Measurements from ENCODE around the gene FBF1.

Gene FBF1

GRCh38 chr17:75897160-75898019, 43.5 kb downstream of the FBF1 start:
- ATAC-seq = no peak

GRCh38 chr17:75896415-75897159, 44.3 kb downstream of the FBF1 start, which contains the start of gene TRIM65:
TRIM65 (minus strand) TSS chr17:75896951; CDS start chr17:75896937, 14 bp downstream.
- TF ChIP-seq TSHZ2 (CRISPR knock-in tag; IDR thresholded peaks at IDR 0.05) (no peak), RARB (CRISPR knock-in tag; IDR thresholded peaks at IDR 0.05) (no peak), ARNTL (CRISPR knock-in tag; IDR thresholded peaks at IDR 0.05; ENCODE audit: borderline replicate concordance, low read depth) (no peak), ISL1 (CRISPR knock-in tag; IDR thresholded peaks at IDR 0.05) (no peak), ESRRG (CRISPR knock-in tag; IDR thresholded peaks at IDR 0.05) (no peak), CSDC2 (CRISPR knock-in tag; IDR thresholded peaks at IDR 0.05) (no peak), ZNF70 (CRISPR knock-in tag; IDR thresholded peaks at IDR 0.05) (no peak), PATZ1 (CRISPR knock-in tag; IDR thresholded peaks at IDR 0.05; ENCODE audit: borderline replicate concordance) (no peak), POU6F1 (CRISPR knock-in tag; IDR thresholded peaks at IDR 0.05; ENCODE audit: borderline replicate concordance, low read depth) (no peak), SNAI2 (CRISPR knock-in tag; IDR thresholded peaks at IDR 0.05) (no peak; the same call in 1 of the 2 replicates), TCF4 (CRISPR knock-in tag; IDR thresholded peaks at IDR 0.05; ENCODE audit: borderline replicate concordance) (no peak), TOX (CRISPR knock-in tag; IDR thresholded peaks at IDR 0.05; ENCODE audit: borderline replicate concordance) (no peak)
- peak; percentile 77 for ATAC-seq

More at GRCh38 chr17:75897160-75898019, 43.5 kb downstream of the FBF1 start:
- TF ChIP-seq BACH2 (CRISPR knock-in tag; IDR thresholded peaks at IDR 0.05; ENCODE audit: borderline replicate concordance) = no peak
- no peak for TF ChIP-seq ISL1 (CRISPR knock-in tag; IDR thresholded peaks at IDR 0.05)
- no peak for TF ChIP-seq CREB5 (CRISPR knock-in tag; IDR thresholded peaks at IDR 0.05; ENCODE audit: low read depth)
- no peak for TF ChIP-seq GLIS3 (CRISPR knock-in tag; IDR thresholded peaks at IDR 0.05)
- TF ChIP-seq ZNF70 (CRISPR knock-in tag; IDR thresholded peaks at IDR 0.05) = no peak
- no peak for TF ChIP-seq POU6F1 (CRISPR knock-in tag; IDR thresholded peaks at IDR 0.05; ENCODE audit: borderline replicate concordance, low read depth)
- TF ChIP-seq ESRRG (CRISPR knock-in tag; IDR thresholded peaks at IDR 0.05) = no peak
- no peak for TF ChIP-seq ZFP3 (CRISPR knock-in tag; IDR thresholded peaks at IDR 0.05)
- TF ChIP-seq ARNTL (CRISPR knock-in tag; IDR thresholded peaks at IDR 0.05; ENCODE audit: borderline replicate concordance, low read depth) = no peak
- TF ChIP-seq PATZ1 (CRISPR knock-in tag; IDR thresholded peaks at IDR 0.05; ENCODE audit: borderline replicate concordance) = no peak
- TF ChIP-seq RARB (CRISPR knock-in tag; IDR thresholded peaks at IDR 0.05) = no peak
- no peak for TF ChIP-seq TCF4 (CRISPR knock-in tag; IDR thresholded peaks at IDR 0.05; ENCODE audit: borderline replicate concordance)
